Breast epithelium (tissue), 4 donors: ENCODE measurements around the gene PKNOX1. TPM values are rescaled to one million over a fixed set of nuclear protein-coding genes. Genes with fewer than 3 reads are reported as not detected.
"Not testable (repeated sequence)": the region's sequence is repeated elsewhere in the genome, so short reads cannot be mapped to it uniquely, and the experiment has no call there.

Experiments used
- DNase-seq, 2 donors: peaks; one replicate each; pipeline ENCODE4 v3.0.0-alpha.2; 2019; ENCODE audit warnings: low spot score in 2 of 2
- H3K27ac ChIP-seq, 2 donors: fragments of 200-600 bp; sonication (generic) in 1 of 2; one replicate each; pipeline ENCODE4 v1.5.1; 2016 to 2019; ENCODE audit warnings: mild to moderate bottlenecking in 1 of 2
- H3K27me3 ChIP-seq, 2 donors: fragments of 200-600 bp; sonication (generic) in 1 of 2; one replicate each; pipeline versions ENCODE4 v1.5.1 to v1.6.0; 2017 to 2019; ENCODE audit warnings: control low read depth in 1 of 2, mild to moderate bottlenecking in 1 of 2
- H3K36me3 ChIP-seq: fragments of 200-600 bp; one replicate; pipeline ENCODE4 v1.5.1; 2019
- H3K4me1 ChIP-seq, 2 donors: fragments of 200-600 bp; sonication (generic); one replicate each; pipeline ENCODE4 v1.5.1; 2016 to 2019; ENCODE audit warnings: control low read depth in 1 of 2
- H3K4me3 ChIP-seq, 3 donors: fragments of 200-600 bp; sonication (generic); 1 replicate in 2 of 3; 2 replicates in 1 of 3; pipeline ENCODE4 v1.5.1; 2016 to 2019; ENCODE audit warnings: mild to moderate bottlenecking in 3 of 3, moderate library complexity in 2 of 3
- H3K9me3 ChIP-seq, 2 donors: fragments of 200-600 bp; sonication (generic) in 1 of 2; one replicate each; pipeline ENCODE4 v1.5.1; 2016 to 2019; ENCODE audit warnings: control low read depth in 1 of 2
- intact Hi-C: fragments of 100-400 bp; cut with DNase I; formaldehyde crosslinking; loops from one replicate; pipeline ENCODE4 v1.15.1; 2023; ENCODE audit warnings: low total_unique reads
- total RNA-seq, 3 donors: library from RNA; depleted of rRNA; stranded (reverse); fragments of >200 nt; gene quantifications; one replicate each; pipeline ENCODE4 v1.1.0, GENCODE V29; 2016

PKNOX1 gene
- total RNA-seq, 3 donors from 2014 or later = 11.7 to 16.4 (median 14.4) TPM

DNA sequence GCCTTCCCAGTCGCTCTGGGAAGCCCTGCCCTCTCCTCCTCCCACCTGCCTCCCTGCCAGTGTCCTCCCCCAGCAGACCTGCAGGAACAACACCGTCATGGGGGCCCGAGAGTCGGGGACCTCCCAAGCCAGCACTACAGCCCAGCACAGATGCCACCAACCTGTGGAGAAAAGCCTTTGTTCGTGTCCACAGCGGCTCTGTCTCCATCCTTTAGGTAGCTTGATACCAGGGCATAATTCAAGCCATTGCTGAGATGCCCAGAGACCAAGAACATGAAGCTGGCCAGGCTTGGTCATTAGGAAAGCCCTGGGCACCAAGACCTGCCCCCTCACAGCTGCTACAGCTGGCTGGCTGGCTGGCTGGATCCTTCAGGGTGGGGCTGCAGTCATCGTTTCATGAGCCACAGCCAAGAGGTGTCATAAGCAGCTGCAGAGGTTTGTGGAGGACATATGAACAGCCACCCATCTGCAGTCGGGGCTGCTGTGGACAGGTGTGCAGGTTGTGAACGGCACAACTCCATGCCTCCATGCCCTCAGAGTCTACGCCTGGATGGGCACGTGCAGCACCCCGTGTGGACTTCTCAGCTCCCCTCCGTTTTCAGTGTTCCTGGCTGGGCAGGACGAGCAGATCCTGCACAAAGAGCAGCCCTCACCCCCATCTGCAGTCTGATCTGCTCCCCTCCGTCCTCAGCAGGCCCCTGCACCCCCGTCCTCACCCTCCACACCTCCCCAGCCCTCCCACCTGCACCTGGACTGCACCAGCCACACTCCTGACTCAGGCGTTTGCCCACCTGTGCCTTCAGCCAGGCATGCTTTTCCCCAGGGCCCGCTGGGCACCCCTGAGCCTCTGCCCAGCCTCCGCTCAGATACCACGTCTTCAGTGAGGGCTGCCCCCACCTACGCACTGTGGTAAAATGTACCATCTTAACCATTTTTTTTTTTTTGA, 71.8 kb downstream of the PKNOX1 start:
- H3K4me3 ChIP-seq, H3K4me1 ChIP-seq, H3K9me3 ChIP-seq, H3K27me3 ChIP-seq, intact Hi-C loops, DNase-seq, H3K36me3 ChIP-seq, H3K27ac ChIP-seq: not testable (repeated sequence)

DNA sequence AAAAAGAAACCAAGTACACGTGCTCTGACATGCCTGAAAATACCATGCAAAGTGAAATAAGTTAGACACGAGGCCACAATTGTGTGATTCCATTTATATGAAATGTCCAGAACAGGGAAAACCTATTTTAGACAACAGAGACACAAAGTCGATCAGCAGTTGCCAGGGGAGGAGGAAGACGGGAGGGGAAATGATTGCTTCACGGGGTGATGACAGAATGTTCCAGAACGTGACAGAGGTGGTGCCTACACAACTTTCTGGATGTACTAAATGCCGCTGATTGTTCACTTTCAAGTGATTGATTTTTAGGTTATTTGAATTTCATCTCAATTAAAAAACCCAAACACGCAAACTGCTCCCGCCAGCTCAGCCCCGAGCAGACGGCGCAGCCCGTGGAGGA, 78.8 kb downstream of the PKNOX1 start:
- H3K27me3 ChIP-seq, H3K36me3 ChIP-seq, H3K9me3 ChIP-seq, intact Hi-C loops, H3K4me1 ChIP-seq, DNase-seq, H3K4me3 ChIP-seq, H3K27ac ChIP-seq: not testable (repeated sequence)

DNA sequence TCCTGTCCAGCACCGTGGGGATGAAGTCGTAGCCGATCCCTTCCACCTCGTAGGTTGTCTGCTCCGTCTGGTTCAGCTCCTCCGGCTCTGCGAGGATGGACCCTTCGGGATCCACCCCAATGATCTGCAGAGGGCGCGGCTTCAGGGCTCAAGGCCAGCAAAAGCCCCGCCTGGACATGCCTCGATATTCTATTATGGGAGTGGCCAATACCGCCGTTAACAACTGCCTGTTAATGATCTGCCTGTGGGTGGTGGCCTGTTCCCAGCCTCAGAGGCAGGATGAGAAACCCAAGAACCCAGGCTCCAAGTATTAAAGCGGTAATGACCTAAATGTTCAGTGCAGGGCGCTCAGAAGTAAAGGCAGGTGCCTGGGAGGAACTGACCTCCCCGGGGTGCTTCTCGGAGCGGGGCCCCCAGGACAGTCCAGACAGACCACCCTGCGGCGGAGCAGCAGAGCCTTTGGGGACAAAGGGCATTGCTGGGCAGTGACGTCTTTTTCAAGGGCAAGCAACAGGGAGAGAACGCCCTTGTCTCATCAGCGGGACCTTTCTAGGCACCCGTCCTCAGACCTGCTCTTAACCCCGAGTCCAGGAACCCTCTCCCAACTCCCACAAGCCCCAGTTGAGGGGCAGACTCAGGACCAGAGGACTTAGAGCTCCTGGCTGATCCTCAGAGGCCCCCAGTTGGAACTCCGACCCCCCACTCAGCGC, 88.7 kb downstream of the PKNOX1 start:
- H3K27ac ChIP-seq, H3K9me3 ChIP-seq, H3K4me3 ChIP-seq, intact Hi-C loops, H3K4me1 ChIP-seq, DNase-seq, H3K36me3 ChIP-seq, H3K27me3 ChIP-seq: not testable (repeated sequence)

DNA sequence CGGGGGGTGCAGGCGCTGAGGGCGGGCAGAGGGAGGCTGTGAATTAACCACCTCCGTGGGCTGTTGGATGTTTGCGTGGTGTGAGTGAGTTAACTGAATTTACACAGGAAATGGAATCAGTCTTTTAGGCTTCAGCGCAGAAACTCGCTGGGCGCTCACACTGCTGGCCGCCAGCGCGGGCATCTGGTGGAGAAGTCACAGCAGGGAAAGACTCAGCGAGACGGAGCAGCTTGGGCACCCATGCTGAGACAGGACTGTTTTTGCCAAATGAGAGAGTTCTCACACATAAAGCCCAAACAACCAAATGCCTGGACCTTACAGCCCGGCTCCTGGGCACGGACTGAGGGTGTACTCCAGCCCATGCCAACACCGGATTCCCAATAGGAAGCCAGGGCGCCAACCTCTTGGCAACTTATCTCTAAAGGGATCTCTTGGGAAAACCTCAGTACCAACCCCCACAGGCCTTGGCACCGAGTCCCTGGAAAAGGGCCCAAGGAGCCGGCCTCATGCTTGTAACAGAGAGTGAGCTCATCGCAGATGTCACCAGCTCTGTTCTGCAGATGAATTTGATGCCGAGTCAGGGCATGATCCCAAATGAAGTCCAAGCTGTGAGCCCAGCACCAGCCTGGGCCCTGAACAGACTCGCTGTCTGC, 90.0 kb downstream of the PKNOX1 start:
- DNase-seq, intact Hi-C loops, H3K36me3 ChIP-seq, H3K9me3 ChIP-seq, H3K4me3 ChIP-seq, H3K27ac ChIP-seq, H3K27me3 ChIP-seq, H3K4me1 ChIP-seq: not testable (repeated sequence)

DNA sequence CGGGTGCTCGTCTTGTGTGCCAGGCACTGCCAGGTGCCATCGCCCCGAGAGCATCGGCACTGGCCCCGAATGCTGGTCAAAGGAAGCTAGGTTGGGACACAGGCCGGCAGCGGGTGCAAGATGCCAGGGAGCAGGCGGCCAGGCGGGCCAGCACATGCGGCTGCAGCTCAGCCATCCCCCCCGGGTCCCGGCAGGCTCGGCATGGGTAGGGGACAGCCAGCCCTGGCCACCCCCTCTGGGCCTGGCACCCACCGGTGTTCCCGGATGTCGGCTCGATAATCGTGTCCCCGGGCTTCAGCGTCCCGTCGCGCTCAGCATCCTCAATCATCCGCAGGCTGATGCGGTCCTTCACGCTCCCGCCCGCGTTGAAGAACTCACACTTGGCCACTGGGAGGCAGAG, 91.6 kb downstream of the PKNOX1 start:
- H3K4me1 ChIP-seq, H3K36me3 ChIP-seq, H3K4me3 ChIP-seq, H3K27ac ChIP-seq, H3K9me3 ChIP-seq, H3K27me3 ChIP-seq, DNase-seq, intact Hi-C loops: not testable (repeated sequence)

DNA sequence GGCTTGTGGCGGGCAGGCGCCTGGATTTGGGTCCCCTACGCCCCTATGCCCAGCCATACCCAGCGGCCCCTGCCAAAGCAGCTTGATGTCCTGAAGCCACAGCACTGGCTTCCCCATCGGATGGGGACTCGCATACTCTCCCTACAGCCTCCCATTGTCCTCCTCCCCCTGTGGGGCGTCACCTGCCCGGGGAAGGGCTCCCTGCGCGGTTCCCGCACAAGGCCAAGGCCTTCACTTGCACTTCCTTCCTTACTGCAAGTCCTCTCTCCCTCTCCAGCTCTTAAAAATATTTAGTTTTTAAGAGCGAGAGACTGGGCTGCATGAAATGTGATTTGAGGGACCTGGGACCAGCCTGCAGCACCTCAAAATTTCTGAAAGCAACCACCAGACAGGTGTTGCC, 92.3 kb downstream of the PKNOX1 start:
- intact Hi-C loops, DNase-seq, H3K4me3 ChIP-seq, H3K9me3 ChIP-seq, H3K27ac ChIP-seq, H3K27me3 ChIP-seq, H3K36me3 ChIP-seq, H3K4me1 ChIP-seq: not testable (repeated sequence)

DNA sequence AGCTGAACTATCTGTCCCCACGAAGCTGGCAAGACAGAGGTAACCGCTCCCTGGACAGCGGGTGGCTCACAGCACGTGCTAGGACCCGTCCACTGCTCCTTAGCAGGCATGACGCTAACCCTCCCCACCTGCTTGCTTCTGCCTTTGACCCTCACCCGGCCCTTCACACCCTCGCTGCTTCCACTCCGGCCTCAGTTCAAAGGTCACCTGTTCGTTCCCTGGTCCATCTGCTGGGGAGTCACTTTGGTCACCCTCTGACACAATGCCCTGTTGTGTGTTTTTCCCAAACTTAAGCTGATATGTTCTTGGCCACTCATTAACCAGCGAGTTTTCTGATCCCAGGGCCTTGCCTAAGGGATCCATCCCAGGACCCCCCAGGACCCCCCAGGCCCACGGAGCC, 93.7 kb downstream of the PKNOX1 start:
- H3K36me3 ChIP-seq, H3K4me1 ChIP-seq, intact Hi-C loops, DNase-seq, H3K4me3 ChIP-seq, H3K27ac ChIP-seq, H3K27me3 ChIP-seq, H3K9me3 ChIP-seq: not testable (repeated sequence)

DNA sequence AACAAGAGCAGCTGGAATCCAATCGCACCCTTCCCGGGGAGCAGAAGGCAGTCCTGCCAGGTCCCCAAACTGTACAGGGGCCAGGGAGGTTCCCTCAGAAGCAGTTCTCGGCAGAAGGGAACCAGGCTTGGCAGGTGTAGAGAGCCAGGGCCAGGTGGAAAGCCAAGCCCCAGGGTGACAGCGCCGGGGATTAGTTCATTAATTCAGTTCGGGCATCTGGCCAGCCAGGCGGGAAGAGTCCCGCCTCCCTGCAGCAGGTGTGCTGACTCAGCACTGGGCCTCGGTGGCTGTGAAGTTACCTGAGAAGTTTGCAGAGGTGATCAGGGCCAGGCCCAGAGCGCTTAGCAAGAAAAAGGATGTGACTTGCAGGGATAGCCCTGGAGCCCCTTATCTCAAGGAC, 95.3 kb downstream of the PKNOX1 start:
- H3K4me1 ChIP-seq, H3K9me3 ChIP-seq, H3K27me3 ChIP-seq, DNase-seq, H3K27ac ChIP-seq, intact Hi-C loops, H3K4me3 ChIP-seq, H3K36me3 ChIP-seq: not testable (repeated sequence)

DNA sequence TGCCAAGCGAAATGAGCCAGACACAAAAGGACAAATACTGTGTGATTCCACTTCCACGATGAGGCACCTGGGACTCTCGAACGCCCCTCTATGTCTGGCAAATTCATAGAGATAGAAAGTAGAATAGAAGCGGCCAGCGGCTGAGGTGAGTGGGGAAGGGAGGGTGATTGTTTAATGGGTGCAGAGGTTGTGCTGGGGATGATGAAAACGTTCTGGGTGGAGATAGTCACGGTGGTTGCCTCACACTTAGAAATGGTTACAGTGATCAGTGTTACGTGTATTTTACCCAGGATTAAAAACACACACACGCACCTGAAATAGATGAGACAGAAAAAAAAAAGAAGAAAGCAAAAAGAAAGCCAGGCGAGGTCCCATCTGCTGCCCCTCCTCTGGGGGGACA, 98.4 kb downstream of the PKNOX1 start:
- DNase-seq, H3K4me1 ChIP-seq, H3K36me3 ChIP-seq, intact Hi-C loops, H3K27ac ChIP-seq, H3K9me3 ChIP-seq, H3K4me3 ChIP-seq, H3K27me3 ChIP-seq: not testable (repeated sequence)

DNA sequence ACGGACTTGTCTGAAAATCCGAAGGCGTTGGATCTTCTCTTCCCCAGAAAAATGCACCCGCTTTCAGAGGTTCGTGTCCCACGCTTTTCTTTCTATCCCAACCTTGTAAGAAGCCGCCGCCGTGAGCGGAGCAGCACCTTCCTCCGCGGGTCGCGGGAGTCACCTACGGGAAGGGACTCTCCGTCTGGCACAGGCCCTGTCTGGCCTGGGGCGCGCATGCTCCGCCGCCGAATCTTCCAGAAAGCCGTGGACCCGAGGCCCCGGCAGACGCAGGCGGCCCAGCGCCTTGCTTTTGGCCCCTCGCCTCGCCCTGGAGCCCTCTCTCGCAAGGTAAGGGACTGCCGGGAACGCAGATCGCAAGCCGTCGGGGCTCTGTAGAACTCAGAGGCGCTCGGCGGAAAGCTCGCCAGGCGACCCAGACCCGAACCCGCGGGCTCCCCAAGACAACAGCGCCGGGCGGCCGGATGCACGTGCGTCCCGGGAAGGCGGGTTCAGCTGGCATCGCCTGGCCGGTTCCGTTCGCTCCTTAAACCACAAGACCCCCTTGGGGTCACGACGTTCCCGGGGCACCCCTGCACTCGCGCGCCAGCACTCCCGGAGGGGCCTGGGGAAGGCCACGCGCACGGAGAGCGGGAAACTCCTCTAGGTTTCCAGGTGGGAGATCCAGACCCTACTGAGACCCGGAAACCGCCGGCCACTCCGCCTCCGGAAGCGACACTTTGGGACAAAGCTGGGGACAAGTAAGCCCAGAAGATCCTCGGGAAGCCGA, 100.2 kb downstream of the PKNOX1 start:
- DNase-seq, intact Hi-C loops: not testable (repeated sequence)

DNA sequence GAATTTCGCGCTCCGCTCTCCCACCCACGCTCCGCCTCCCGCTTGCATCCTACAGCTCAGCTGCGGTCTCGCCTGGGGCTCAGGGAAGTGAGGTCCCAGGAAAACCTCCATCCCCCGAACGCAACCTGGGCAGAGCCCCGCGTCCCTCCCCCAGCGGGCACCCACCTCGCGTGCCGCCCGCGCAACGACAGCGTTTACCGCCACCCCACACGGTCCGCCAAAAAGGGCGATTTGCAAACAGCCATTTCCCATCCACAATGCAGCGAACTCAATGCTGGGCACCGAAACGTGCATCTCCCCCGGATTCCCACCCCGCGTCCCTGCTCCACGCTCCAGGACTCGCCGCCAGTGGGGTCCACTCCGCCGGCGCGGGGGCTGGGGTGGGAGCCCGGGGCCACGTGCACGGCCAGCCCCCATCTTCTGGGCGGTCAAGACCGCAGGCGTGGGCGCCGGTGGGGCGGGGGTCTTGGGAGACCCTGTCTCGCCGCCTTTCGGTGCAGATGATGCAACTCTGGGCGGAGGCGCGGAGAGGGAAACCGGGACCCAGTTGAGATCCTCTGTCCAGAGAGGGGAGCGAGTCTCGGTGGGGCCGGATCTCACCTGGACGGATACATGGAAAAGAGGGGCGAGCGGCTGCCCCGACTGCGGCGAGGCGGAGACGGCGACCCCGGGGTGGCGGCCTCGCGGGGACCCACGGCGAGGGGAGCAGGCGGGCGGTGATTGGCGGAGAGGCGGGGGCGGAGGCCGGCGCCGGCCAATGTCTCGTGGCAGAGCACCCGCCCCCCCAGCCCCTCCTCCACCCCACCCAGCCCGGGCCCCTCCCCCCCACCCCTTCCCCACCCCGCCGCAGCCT, 101.0 kb downstream of the PKNOX1 start, which contains the start of gene CBS:
Gene CBS (minus strand): TSS at position 666 of the 853 bp plus-strand sequence. CDS start 3,642 bp downstream, outside the sequence.
- DNase-seq, H3K9me3 ChIP-seq, H3K27ac ChIP-seq, H3K36me3 ChIP-seq, H3K4me3 ChIP-seq, H3K27me3 ChIP-seq, intact Hi-C loops, H3K4me1 ChIP-seq: not testable (repeated sequence)

More for the DNA sequence above, 100.2 kb downstream of the PKNOX1 start:
- not testable (repeated sequence) for H3K9me3 ChIP-seq, H3K36me3 ChIP-seq, H3K4me3 ChIP-seq, H3K4me1 ChIP-seq, H3K27ac ChIP-seq, H3K27me3 ChIP-seq
